Endothelial cell of umbilical vein (primary cell): Measurements from ENCODE around the gene ARPC5.

Experiments used
- CTCF ChIP-seq, 2 donors: IDR thresholded peaks; 1 replicate in 1 of 2; 2 replicates in 1 of 2; pipeline ENCODE4 v1.5.1; 2011; ENCODE audit warnings: low read length in 2 of 2, mild to moderate bottlenecking in 2 of 2, moderate library complexity in 2 of 2, control low read depth in 1 of 2, inconsistent platforms in 1 of 2, low read depth in 1 of 2; ENCODE audit not compliant: insufficient read depth in 1 of 2; ENCODE audit errors: extremely low read depth in 1 of 2
- EZH2 ChIP-seq: IDR thresholded peaks from 2 replicates; pipeline ENCODE4 v1.6.1; 2012; ENCODE audit warnings: borderline replicate concordance, low read depth, mild to moderate bottlenecking, moderate library complexity, low read length, inconsistent platforms; ENCODE audit not compliant: severe bottlenecking
- MYC ChIP-seq: IDR thresholded peaks from one replicate; pipeline ENCODE4 v1.6.1; 2011; ENCODE audit warnings: mild to moderate bottlenecking, low read depth, low read length
- POLR2A ChIP-seq: IDR thresholded peaks from 2 replicates; pipeline ENCODE4 v1.6.1; 2012; ENCODE audit warnings: low read depth, mild to moderate bottlenecking, control low read depth, low read length
- POLR2AphosphoS5 ChIP-seq: IDR thresholded peaks from 2 replicates; pipeline ENCODE4 v1.6.1; 2012; ENCODE audit warnings: low read depth, mild to moderate bottlenecking, control low read depth, low read length, moderate library complexity; ENCODE audit not compliant: insufficient read depth

- TF ChIP-seq CTCF (IDR thresholded peaks at IDR 0.05; ENCODE audit: extremely low read depth in 1 of 2, insufficient read depth in 1 of 2, low read depth in 1 of 2, low read length in 2 of 2) (no peak), POLR2A (no peak), EZH2 (no peak), POLR2AphosphoS5 (no peak), MYC (no peak)
These were observed 9.9 kb upstream of the ARPC5 start for GRCh38 chr1:183645531-183645930.
